IMR-90 (cell line): Measurements from ENCODE around the gene AGAP1. TPM values are rescaled to one million over a fixed set of nuclear protein-coding genes. Genes with fewer than 3 reads are reported as not detected.

Experiments
- ATAC-seq: fragments of 200-7000 bp; cut with Tn5 transposase; 2 replicates; pipeline ENCODE4 v1.9.1; 2020; ENCODE audit warnings: low read depth, mild to moderate bottlenecking, moderate library complexity
- BruUV-seq: library from RNA; stranded (reverse); fragments of 400-500 nt; replicated peaks from 2 replicates; lab custom pipeline; 2021; lab: Mats Ljungman, UMichigan
- CTCF ChIA-PET: fragments of 300-600 bp; formaldehyde crosslinking; extraction: SDS; loops from one replicate; lab custom pipeline; 2021; ENCODE audit warnings: antibody characterized with exemption; lab: Yijun Ruan, JAX
- POLR2A ChIA-PET: fragments of 300-600 bp; sonication (Branson Sonifier 250); formaldehyde crosslinking; loops from one replicate; lab custom pipeline; 2022; ENCODE audit warnings: antibody characterized with exemption; ENCODE audit not compliant: unreplicated experiment; lab: Charles Lee
- DNase-seq: peaks from one replicate; pipeline ENCODE4 v3.0.0; 2013
- H2AFZ ChIP-seq: replicated peaks from 2 replicates; pipeline ENCODE3; 2013; ENCODE audit warnings: low read length, mild to moderate bottlenecking; ENCODE audit not compliant: poor library complexity
- H2AK5ac ChIP-seq: 2 replicates; pipeline ENCODE4 v1.6.1; 2013; ENCODE audit warnings: low read depth, low read length, inconsistent platforms
- H2AK9ac ChIP-seq: replicated peaks from 2 replicates; pipeline ENCODE3; 2013; ENCODE audit warnings: mild to moderate bottlenecking, low read depth, low read length, moderate library complexity; ENCODE audit not compliant: poor library complexity
- H2BK120ac ChIP-seq: 2 replicates; pipeline ENCODE4 v1.6.1; 2013; ENCODE audit warnings: low read depth, low read length, inconsistent platforms
- H2BK15ac ChIP-seq: 3 replicates; pipeline ENCODE4 v1.6.1; 2013; ENCODE audit warnings: low read depth, low read length, inconsistent platforms
- H2BK20ac ChIP-seq: 2 replicates; pipeline ENCODE4 v1.6.1; 2013; ENCODE audit warnings: low read depth, mild to moderate bottlenecking, inconsistent platforms, low read length, moderate library complexity
- H2BK5ac ChIP-seq: 2 replicates; pipeline ENCODE4 v1.6.1; 2013; ENCODE audit warnings: mild to moderate bottlenecking, low read depth, low read length, inconsistent platforms; ENCODE audit not compliant: poor library complexity, severe bottlenecking
- H3K14ac ChIP-seq: replicated peaks from 2 replicates; pipeline ENCODE4 v1.6.1; 2013; ENCODE audit warnings: low read depth, low read length, inconsistent platforms
- H3K18ac ChIP-seq: 2 replicates; pipeline ENCODE4 v1.6.1; 2013; ENCODE audit warnings: low read depth, low read length, control low read depth
- H3K23ac ChIP-seq: 2 replicates; pipeline ENCODE4 v1.6.1; 2013; ENCODE audit warnings: low read depth, low read length, inconsistent platforms
- H3K27ac ChIP-seq: 2 replicates; pipeline ENCODE4 v1.5.1; 2013; ENCODE audit warnings: mild to moderate bottlenecking, control low read depth, low read length; ENCODE audit not compliant: insufficient read depth
- H3K27me3 ChIP-seq: 2 replicates; pipeline ENCODE4 v1.6.1; 2013; ENCODE audit warnings: low read length; ENCODE audit not compliant: control insufficient read depth, insufficient read depth
- H3K36me3 ChIP-seq: 2 replicates; pipeline ENCODE4 v1.6.1; 2013; ENCODE audit warnings: low read length, mixed read lengths; ENCODE audit not compliant: control insufficient read depth, insufficient read depth
- H3K4ac ChIP-seq: 2 replicates; pipeline ENCODE4 v1.6.1; 2013; ENCODE audit warnings: low read depth, low read length, inconsistent platforms
- H3K4me1 ChIP-seq: 2 replicates; pipeline ENCODE4 v1.6.1; 2013; ENCODE audit warnings: low read length, mixed read lengths; ENCODE audit not compliant: control insufficient read depth, insufficient read depth
- H3K4me2 ChIP-seq: 2 replicates; pipeline ENCODE4 v1.6.1; 2013; ENCODE audit warnings: low read depth, mild to moderate bottlenecking, control low read depth, low read length, moderate library complexity
- H3K4me3 ChIP-seq: 2 replicates; pipeline ENCODE4 v1.5.1; 2013; ENCODE audit warnings: low read depth, mild to moderate bottlenecking, control low read depth, low read length, moderate library complexity; ENCODE audit not compliant: insufficient read depth
- H3K56ac ChIP-seq: 2 replicates; pipeline ENCODE4 v1.6.1; 2013; ENCODE audit warnings: low read length, inconsistent platforms; ENCODE audit not compliant: insufficient read depth; ENCODE audit errors: extremely low read depth
- H3K79me1 ChIP-seq, 2 experiments: 2 replicates each; pipeline ENCODE4 v1.6.1; 2013; ENCODE audit warnings: low read length in 2 of 2, inconsistent platforms in 1 of 2, low read depth in 1 of 2
- H3K9ac ChIP-seq: 2 replicates; pipeline ENCODE4 v1.6.1; 2013; ENCODE audit warnings: low read depth, low read length, control low read depth
- H3K9me1 ChIP-seq: 2 replicates; pipeline ENCODE4 v1.6.1; 2013; ENCODE audit warnings: low read length, inconsistent platforms; ENCODE audit not compliant: insufficient read depth
- H3K9me3 ChIP-seq: 2 replicates; pipeline ENCODE4 v1.6.1; 2013; ENCODE audit warnings: low read length; ENCODE audit not compliant: control insufficient read depth, insufficient read depth
- H4K20me1 ChIP-seq: 2 replicates; pipeline ENCODE4 v1.6.1; 2013; ENCODE audit warnings: low read length, inconsistent platforms; ENCODE audit not compliant: insufficient read depth
- H4K5ac ChIP-seq: 2 replicates; pipeline ENCODE4 v1.6.1; 2013; ENCODE audit warnings: mild to moderate bottlenecking, low read depth, low read length, control low read depth
- H4K8ac ChIP-seq, 2 experiments: 2 replicates each; pipeline ENCODE4 v1.6.1; 2013; ENCODE audit warnings: low read depth in 2 of 2, low read length in 2 of 2, control low read depth in 1 of 2, inconsistent platforms in 1 of 2
- H4K91ac ChIP-seq: 2 replicates; pipeline ENCODE4 v1.6.1; 2013; ENCODE audit warnings: low read depth, low read length, inconsistent platforms; ENCODE audit not compliant: insufficient read depth
- BHLHE40 ChIP-seq: fragments of 150-350 bp; IDR thresholded peaks from 2 replicates; pipeline ENCODE4 v1.6.1; 2016; ENCODE audit warnings: mild to moderate bottlenecking, low read depth, low read length
- CEBPB ChIP-seq: IDR thresholded peaks from 2 replicates; pipeline ENCODE4 v1.6.1; 2012; ENCODE audit warnings: low read depth, low read length, improper control_type of control experiment
- CHD1 ChIP-seq: IDR thresholded peaks from 2 replicates; pipeline ENCODE4 v1.6.1; 2012; ENCODE audit warnings: low read depth, low read length, improper control_type of control experiment
- ELK1 ChIP-seq: fragments of 150-350 bp; IDR thresholded peaks from 2 replicates; pipeline ENCODE4 v1.6.1; 2016; ENCODE audit warnings: low read depth, mild to moderate bottlenecking, low read length, moderate library complexity, borderline replicate concordance
- FOS ChIP-seq: fragments of 150-350 bp; IDR thresholded peaks from 2 replicates; pipeline ENCODE4 v1.6.1; 2016; ENCODE audit warnings: low read depth, low read length
- MAFK ChIP-seq: IDR thresholded peaks from 2 replicates; pipeline ENCODE4 v1.6.1; 2012; ENCODE audit warnings: low read depth, low read length, improper control_type of control experiment
- MAZ ChIP-seq: IDR thresholded peaks from 2 replicates; pipeline ENCODE4 v1.6.1; 2012; ENCODE audit warnings: low read depth, mild to moderate bottlenecking, low read length, improper control_type of control experiment, moderate library complexity, borderline replicate concordance
- MXI1 ChIP-seq: IDR thresholded peaks from 2 replicates; pipeline ENCODE4 v1.6.1; 2012; ENCODE audit warnings: low read depth, mild to moderate bottlenecking, low read length, moderate library complexity, borderline replicate concordance
- NFE2L2 ChIP-seq: fragments of 150-350 bp; IDR thresholded peaks from 2 replicates; pipeline ENCODE4 v1.6.1; 2016; ENCODE audit warnings: low read depth, mild to moderate bottlenecking, low read length
- POLR2A ChIP-seq: IDR thresholded peaks from 2 replicates; pipeline ENCODE4 v1.6.1; 2012; ENCODE audit warnings: mild to moderate bottlenecking, low read depth, low read length
- RAD21 ChIP-seq: IDR thresholded peaks from 2 replicates; pipeline ENCODE4 v1.6.1; 2012; ENCODE audit warnings: low read length, improper control_type of control experiment
- RCOR1 ChIP-seq: IDR thresholded peaks from 2 replicates; pipeline ENCODE4 v1.6.1; 2012; ENCODE audit warnings: mild to moderate bottlenecking, low read length, improper control_type of control experiment; ENCODE audit not compliant: insufficient replicate concordance
- RFX5 ChIP-seq: IDR thresholded peaks from 2 replicates; pipeline ENCODE4 v1.8.0; 2012; ENCODE audit warnings: low read depth, mild to moderate bottlenecking, low read length, moderate library complexity
- SMC3 ChIP-seq: fragments of 150-350 bp; IDR thresholded peaks from 2 replicates; pipeline ENCODE4 v1.6.1; 2016; ENCODE audit warnings: low read depth, mild to moderate bottlenecking, antibody characterized with exemption, low read length, moderate library complexity
- USF2 ChIP-seq: fragments of 150-350 bp; IDR thresholded peaks from 2 replicates; pipeline ENCODE4 v1.6.1; 2017; ENCODE audit warnings: mild to moderate bottlenecking, antibody characterized with exemption, low read length, low read depth
- WGBS, 2 experiments: methylation state at CpG; one replicate each; pipeline versions ENCODE4 v1.1.5 to v1.1.7; 2013; ENCODE audit warnings: missing lambda C conversion rate in 2 of 2; ENCODE audit not compliant: insufficient read length in 1 of 2; ENCODE audit errors: extremely low coverage in 2 of 2; 5-methylcytosine and 5-hydroxymethylcytosine counted together
- dilution Hi-C: fragments of 300-500 bp; cut with HindIII; formaldehyde crosslinking; loops from one replicate; pipeline ENCODE4 v1.14.3; 2018; ENCODE audit warnings: low sequenced_read_pairs; ENCODE audit not compliant: unreplicated experiment
- in situ Hi-C: fragments of 300-500 bp; cut with MboI; formaldehyde crosslinking; loops from 3 replicates; pipeline ENCODE4 v1.14.3; 2019; ENCODE audit warnings: low sequenced_read_pairs, inconsistent platforms, mixed read lengths
- intact Hi-C: fragments of 100-400 bp; cut with micrococcal nuclease; formaldehyde crosslinking; loops from 2 replicates; pipeline ENCODE4 v1.10.0; 2022
- polyA plus RNA-seq, 3 experiments: library from polyadenylated mRNA; depleted of rRNA; stranded (reverse); fragments of >200 nt; gene quantifications; 2 replicates each; pipeline ENCODE4 v1.2.3, GENCODE V29; 2012; ENCODE audit warnings: low replicate concordance in 1 of 3
- total RNA-seq: library from RNA; depleted of rRNA; stranded (reverse); fragments of >200 nt; gene quantifications from 2 replicates; pipeline ENCODE4 v1.2.3, GENCODE V29; 2012
- TF ChIP-seq, protein P1 (sequence below): conservative IDR thresholded peaks from 2 replicates; pipeline ENCODE4 v1.5.1; 2012; ENCODE audit warnings: mild to moderate bottlenecking, low read depth, low read length, improper control_type of control experiment

Gene AGAP1
- total and polyA plus RNA-seq, 2 of the 4 experiments (the other 2 are of a cell fraction): 15.1 to 16.4 TPM

DNA sequence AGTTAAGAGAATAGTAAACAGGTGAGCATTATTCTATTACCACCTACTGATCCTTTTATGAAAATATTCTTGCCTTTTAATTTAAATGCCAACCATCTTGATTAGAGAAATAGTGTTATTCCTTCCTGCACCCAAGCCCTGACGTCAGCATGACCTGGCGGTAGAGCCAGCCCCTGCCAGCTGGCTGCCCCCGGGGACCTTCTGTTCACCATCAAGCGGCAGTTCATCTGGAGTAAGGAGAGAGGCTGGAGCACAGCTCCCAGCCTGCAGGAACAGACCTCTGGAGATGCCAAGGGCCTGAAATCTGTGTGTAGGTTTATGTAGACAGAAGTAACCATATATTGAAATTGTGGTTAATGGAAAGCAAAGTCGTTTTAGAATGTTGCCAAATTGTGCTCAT lies 502.6 kb downstream of the AGAP1 start:
- Histone ChIP-seq H4K91ac (no peak overlapping the region), H2BK20ac (no peak overlapping the region), H3K9ac (no peak overlapping the region), H3K36me3 (no peaks in the 10 kb centered on the region), H3K18ac (no peak overlapping the region), H3K9me1 (peaks cover 4% of the 10 kb centered on the region; the same call in 1 of the 2 replicates), H2AFZ (no peak overlapping the region), H2AK5ac (no peak overlapping the region), H4K8ac (no peak overlapping the region), H3K79me1 (0 out of 4 replicates have a peak, but pooled peaks cover 0 to 3% of the 10 kb centered on the region in 2 experiments), H4K20me1 (no peaks in the 10 kb centered on the region), H3K14ac (no peak overlapping the region), H3K4me3 (no peak overlapping the region), H2BK15ac (no peak overlapping the region), H4K5ac (no peak overlapping the region), H2AK9ac (no peak overlapping the region), H2BK5ac (no peak overlapping the region), H3K4me1 (no peaks in the 10 kb centered on the region), H3K27me3 (no peaks in the 10 kb centered on the region), H3K56ac (no peak overlapping the region), H3K4me2 (no peak overlapping the region), H3K27ac (no peak overlapping the region), H3K9me3 (no peaks in the 10 kb centered on the region), H3K4ac (no peak overlapping the region), H2BK120ac (no peak overlapping the region), H3K23ac (no peak overlapping the region)
- TF ChIP-seq MAZ (no peak), NFE2L2 (no peak), RCOR1 (no peak), USF2 (no peak), SMC3 (no peak), CHD1 (no peak), RAD21 (no peak), ELK1 (no peak), BHLHE40 (no peak), MAFK (no peak), RFX5 (no peak), CEBPB (no peak), MXI1 (no peak), FOS (no peak), POLR2A (no peak)
- TF ChIP-seq, protein P1, sequence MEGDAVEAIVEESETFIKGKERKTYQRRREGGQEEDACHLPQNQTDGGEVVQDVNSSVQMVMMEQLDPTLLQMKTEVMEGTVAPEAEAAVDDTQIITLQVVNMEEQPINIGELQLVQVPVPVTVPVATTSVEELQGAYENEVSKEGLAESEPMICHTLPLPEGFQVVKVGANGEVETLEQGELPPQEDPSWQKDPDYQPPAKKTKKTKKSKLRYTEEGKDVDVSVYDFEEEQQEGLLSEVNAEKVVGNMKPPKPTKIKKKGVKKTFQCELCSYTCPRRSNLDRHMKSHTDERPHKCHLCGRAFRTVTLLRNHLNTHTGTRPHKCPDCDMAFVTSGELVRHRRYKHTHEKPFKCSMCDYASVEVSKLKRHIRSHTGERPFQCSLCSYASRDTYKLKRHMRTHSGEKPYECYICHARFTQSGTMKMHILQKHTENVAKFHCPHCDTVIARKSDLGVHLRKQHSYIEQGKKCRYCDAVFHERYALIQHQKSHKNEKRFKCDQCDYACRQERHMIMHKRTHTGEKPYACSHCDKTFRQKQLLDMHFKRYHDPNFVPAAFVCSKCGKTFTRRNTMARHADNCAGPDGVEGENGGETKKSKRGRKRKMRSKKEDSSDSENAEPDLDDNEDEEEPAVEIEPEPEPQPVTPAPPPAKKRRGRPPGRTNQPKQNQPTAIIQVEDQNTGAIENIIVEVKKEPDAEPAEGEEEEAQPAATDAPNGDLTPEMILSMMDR: no peak
- POLR2A ChIA-PET: no interaction called here
- 80% methylated on average over 1 of the region's 5 CpGs; no CpG with 5 or more reads in 1 of the 2 experiments for WGBS, 2 experiments
- no peak for DNase-seq
- no TSS peak for BruUV-seq
- in situ Hi-C loops (no loop called here), dilution Hi-C loops (no loop called here), intact Hi-C loops (no loop called here)
- CTCF ChIA-PET: no interaction called here
- no peak for ATAC-seq
